ENCODE measurements around the gene GNPAT. TPM values are rescaled to one million over a fixed set of nuclear protein-coding genes. Genes with fewer than 3 reads are reported as not detected.

GNPAT gene
- total RNA-seq, 1 experiment from 2014 or later, result 42.8 TPM

- H3K27ac ChIP-seq (ENCODE audit: low read depth, low read length), result peak overlapping the region; percentile 77; the same call in 1 of the 2 replicates
- H3K9me3 ChIP-seq (ENCODE audit: control insufficient read depth in 1 of 2, insufficient read depth in 1 of 2, low read depth in 1 of 2, low read length in 2 of 2), result no peaks in the 10 kb centered on the region
- intact Hi-C loops (cut with micrococcal nuclease), result no loop called here
- H4K20me1 ChIP-seq (ENCODE audit: insufficient read depth), result no peaks in the 10 kb centered on the region
- RAD21 ChIA-PET (ENCODE audit: low non-redundant PET in 1 of 2, low total read pairs in 2 of 2, uncharacterized antibody in 2 of 2, unreplicated experiment in 2 of 2), result no interaction called here
- H2AFZ ChIP-seq (ENCODE audit: low read depth, low read length, poor library complexity, severe bottlenecking), result no peak overlapping the region
- H3K9ac ChIP-seq (ENCODE audit: low read length), result no peak overlapping the region
- CTCF ChIA-PET, result no interaction called here
- no peak overlapping the region for H3K4me3 ChIP-seq (replicated peaks in 1 of 2; ENCODE audit: low read depth in 1 of 2, low read length in 2 of 2)
- no peaks in the 10 kb centered on the region for H3K27me3 ChIP-seq (ENCODE audit: insufficient read depth, low read length)
- no peaks in the 10 kb centered on the region for H3K9me2 ChIP-seq (ENCODE audit: insufficient read depth)
- no TSS peak for BruUV-seq (replicated peaks)
- POLR2A ChIA-PET, result no interaction called here
- peaks cover 31 to 48% of the 10 kb centered on the region in 2 experiments for H3K4me1 ChIP-seq (ENCODE audit: control insufficient read depth in 1 of 2, insufficient read depth in 2 of 2, low read length in 2 of 2)
- no peak for TF ChIP-seq EGR1 (IDR thresholded peaks at IDR 0.05; ENCODE audit: low read depth)
- no peak for TF ChIP-seq YY1 (IDR thresholded peaks at IDR 0.05; ENCODE audit: extremely low read depth, insufficient replicate concordance, low read depth, low read length)
- no peak for TF ChIP-seq SRF (IDR thresholded peaks at IDR 0.05; ENCODE audit: low read depth)
- H3K79me2 ChIP-seq (ENCODE audit: insufficient read depth, low read length), result peaks cover 40% of the 10 kb centered on the region
- ATAC-seq, result no peak
- no peak overlapping the region for H3K4me2 ChIP-seq (ENCODE audit: low read length)
- no peak for DNase-seq (ENCODE audit: low read depth, low spot score)
- H3K36me3 ChIP-seq (ENCODE audit: control insufficient read depth in 1 of 2, insufficient read depth in 2 of 2, low read length in 2 of 2), result peaks cover 11 to 13% of the 10 kb centered on the region in 2 experiments
These were observed 5.3 kb upstream of the GNPAT start for GRCh38 chr1:231235526-231236207.

DNA sequence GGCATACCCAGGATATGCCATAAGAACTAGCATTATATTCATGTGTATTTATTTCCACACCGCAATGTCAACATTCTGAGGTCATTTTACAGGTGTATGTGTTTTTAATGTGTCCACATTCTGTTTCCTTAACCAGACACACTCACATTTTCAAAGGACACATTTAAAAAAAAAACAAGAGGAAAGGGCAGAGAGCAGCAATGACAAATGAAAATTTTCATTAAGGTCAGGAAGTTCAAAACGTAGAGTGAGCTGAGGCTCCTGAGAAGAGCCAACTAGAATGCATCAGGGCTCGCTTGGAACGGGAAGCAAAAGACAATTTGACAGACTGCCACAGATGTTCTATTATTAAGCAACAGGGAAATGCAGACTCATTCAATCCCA is 4.8 kb upstream of the GNPAT start:
- BruUV-seq (replicated peaks), result no TSS peak
- DNase-seq (ENCODE audit: low read depth, low spot score) (no peak), ATAC-seq (no peak)
- H4K20me1 ChIP-seq (ENCODE audit: insufficient read depth), result no peaks in the 10 kb centered on the region
- no peak overlapping the region for H2AFZ ChIP-seq (ENCODE audit: low read depth, low read length, poor library complexity, severe bottlenecking)
- H3K9me2 ChIP-seq (ENCODE audit: insufficient read depth), result no peaks in the 10 kb centered on the region
- CTCF ChIA-PET, result no interaction called here
- H3K4me1 ChIP-seq (ENCODE audit: control insufficient read depth in 1 of 2, insufficient read depth in 2 of 2, low read length in 2 of 2), result peaks cover 31 to 48% of the 10 kb centered on the region in 2 experiments
- H3K79me2 ChIP-seq (ENCODE audit: insufficient read depth, low read length), result peaks cover 38% of the 10 kb centered on the region
- H3K36me3 ChIP-seq (ENCODE audit: control insufficient read depth in 1 of 2, insufficient read depth in 2 of 2, low read length in 2 of 2), result peaks cover 11 to 13% of the 10 kb centered on the region in 2 experiments
- POLR2A ChIA-PET, result no interaction called here
- TF ChIP-seq SIN3A (IDR thresholded peaks at IDR 0.05; ENCODE audit: low read depth) (no peak), SRF (IDR thresholded peaks at IDR 0.05; ENCODE audit: low read depth) (no peak), ZFX (IDR thresholded peaks at IDR 0.05) (no peak), MAX (IDR thresholded peaks at IDR 0.05) (no peak), REST (IDR thresholded peaks at IDR 0.05; ENCODE audit: low read depth) (no peak), POLR2AphosphoS5 (IDR thresholded peaks at IDR 0.05; ENCODE audit: low read depth, low read length) (no peak), CBX3 (IDR thresholded peaks at IDR 0.05; ENCODE audit: low read depth) (no peak), EZH2 (IDR thresholded peaks at IDR 0.05) (no peak), ZNF274 (IDR thresholded peaks at IDR 0.05; ENCODE audit: low read depth, low read length) (no peak), JUND (IDR thresholded peaks at IDR 0.05) (no peak), EZH2phosphoT487 (IDR thresholded peaks at IDR 0.05; ENCODE audit: borderline replicate concordance) (no peak), TCF7L2 (IDR thresholded peaks at IDR 0.05; ENCODE audit: borderline replicate concordance, extremely low read depth, insufficient read depth, insufficient read length) (no peak)
- TF ChIP-seq, protein P1, sequence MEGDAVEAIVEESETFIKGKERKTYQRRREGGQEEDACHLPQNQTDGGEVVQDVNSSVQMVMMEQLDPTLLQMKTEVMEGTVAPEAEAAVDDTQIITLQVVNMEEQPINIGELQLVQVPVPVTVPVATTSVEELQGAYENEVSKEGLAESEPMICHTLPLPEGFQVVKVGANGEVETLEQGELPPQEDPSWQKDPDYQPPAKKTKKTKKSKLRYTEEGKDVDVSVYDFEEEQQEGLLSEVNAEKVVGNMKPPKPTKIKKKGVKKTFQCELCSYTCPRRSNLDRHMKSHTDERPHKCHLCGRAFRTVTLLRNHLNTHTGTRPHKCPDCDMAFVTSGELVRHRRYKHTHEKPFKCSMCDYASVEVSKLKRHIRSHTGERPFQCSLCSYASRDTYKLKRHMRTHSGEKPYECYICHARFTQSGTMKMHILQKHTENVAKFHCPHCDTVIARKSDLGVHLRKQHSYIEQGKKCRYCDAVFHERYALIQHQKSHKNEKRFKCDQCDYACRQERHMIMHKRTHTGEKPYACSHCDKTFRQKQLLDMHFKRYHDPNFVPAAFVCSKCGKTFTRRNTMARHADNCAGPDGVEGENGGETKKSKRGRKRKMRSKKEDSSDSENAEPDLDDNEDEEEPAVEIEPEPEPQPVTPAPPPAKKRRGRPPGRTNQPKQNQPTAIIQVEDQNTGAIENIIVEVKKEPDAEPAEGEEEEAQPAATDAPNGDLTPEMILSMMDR (IDR thresholded peaks at IDR 0.05 in 2 of 3, conservative IDR thresholded peaks at IDR 0.05 in 1 of 3; ENCODE audit: borderline replicate concordance in 1 of 3, insufficient read depth in 1 of 3, low read depth in 2 of 3, low read length in 2 of 3), result no peak
- no peaks in the 10 kb centered on the region for H3K27me3 ChIP-seq (ENCODE audit: insufficient read depth, low read length)
- H3K4me3 ChIP-seq (replicated peaks in 1 of 2; ENCODE audit: low read depth in 1 of 2, low read length in 2 of 2), result no peak overlapping the region
- RAD21 ChIA-PET (ENCODE audit: low non-redundant PET in 1 of 2, low total read pairs in 2 of 2, uncharacterized antibody in 2 of 2, unreplicated experiment in 2 of 2), result no interaction called here
- no peaks in the 10 kb centered on the region for H3K9me3 ChIP-seq (ENCODE audit: control insufficient read depth in 1 of 2, insufficient read depth in 1 of 2, low read depth in 1 of 2, low read length in 2 of 2)
- H3K4me2 ChIP-seq (ENCODE audit: low read length), result no peak overlapping the region
- no peak overlapping the region for H3K27ac ChIP-seq (ENCODE audit: low read depth, low read length)
- H3K9ac ChIP-seq (ENCODE audit: low read length), result no peak overlapping the region
- intact Hi-C loops (cut with micrococcal nuclease), result no loop called here
